Measurements from ENCODE around the gene ATP6V0A4.
"Not testable (repeated sequence)": the region's sequence is repeated elsewhere in the genome, so short reads cannot be mapped to it uniquely, and the experiment has no call there.

The ATP6V0A4 gene

DNA sequence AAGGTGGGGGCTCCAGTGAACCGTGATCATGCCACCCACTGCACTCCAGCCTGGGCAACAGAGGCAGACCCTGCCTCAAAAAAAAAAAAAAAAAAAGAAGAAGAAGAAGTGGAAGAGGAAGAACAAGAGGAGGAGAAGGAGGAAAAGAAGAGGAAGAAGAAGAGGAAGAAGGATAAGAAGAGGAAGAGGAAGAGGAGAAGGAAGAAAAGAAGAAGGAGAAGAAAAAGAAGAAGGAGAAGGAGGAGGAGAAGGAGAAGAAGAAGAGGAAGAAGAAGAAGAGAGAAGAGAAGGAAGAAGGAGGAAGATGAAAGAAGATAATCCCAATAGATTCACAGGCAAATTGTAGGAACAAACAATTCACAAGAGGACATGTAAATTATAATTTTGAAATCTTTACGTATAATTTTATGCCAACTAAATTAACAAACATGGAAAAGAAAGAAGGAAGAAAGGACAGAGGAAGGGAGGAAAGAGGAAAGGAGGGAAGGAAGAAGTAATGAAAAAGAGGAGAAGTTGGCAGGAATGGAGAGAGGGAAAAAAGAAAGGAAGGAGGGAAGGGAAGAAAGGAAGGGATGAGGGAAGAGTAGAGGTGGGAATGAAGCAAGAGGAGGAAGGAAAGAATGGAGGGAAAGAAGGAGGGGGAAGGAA, 100.3 kb downstream of the ATP6V0A4 start:
- DNase-seq: no peak

GRCh38 chr7:138695776-138696175, 102.2 kb downstream of the ATP6V0A4 start:
- DNase-seq: not testable (repeated sequence)

DNA sequence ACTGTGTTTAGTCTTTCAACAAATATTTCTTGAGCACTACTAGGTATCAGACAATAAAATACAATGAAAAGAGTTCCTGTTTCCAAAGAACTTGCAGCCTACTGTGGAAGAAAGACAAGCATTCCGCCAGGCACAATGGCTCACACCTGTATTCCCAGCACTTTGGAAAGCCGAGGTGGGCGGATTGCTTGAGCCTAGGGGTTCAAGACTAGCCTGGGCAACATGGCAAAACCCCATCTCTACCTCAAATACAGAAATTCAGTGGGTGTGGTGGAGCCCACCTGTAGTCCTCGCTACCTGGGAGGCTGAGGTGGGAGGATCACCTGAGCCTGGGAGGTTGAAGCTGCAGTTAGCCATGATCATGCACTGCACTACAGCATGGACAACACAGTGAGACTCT, 102.9 kb downstream of the ATP6V0A4 start:
- no peak for DNase-seq

- no peak for DNase-seq
Measured at GRCh38 chr7:138691178-138691577, 106.8 kb downstream of the ATP6V0A4 start.

DNA sequence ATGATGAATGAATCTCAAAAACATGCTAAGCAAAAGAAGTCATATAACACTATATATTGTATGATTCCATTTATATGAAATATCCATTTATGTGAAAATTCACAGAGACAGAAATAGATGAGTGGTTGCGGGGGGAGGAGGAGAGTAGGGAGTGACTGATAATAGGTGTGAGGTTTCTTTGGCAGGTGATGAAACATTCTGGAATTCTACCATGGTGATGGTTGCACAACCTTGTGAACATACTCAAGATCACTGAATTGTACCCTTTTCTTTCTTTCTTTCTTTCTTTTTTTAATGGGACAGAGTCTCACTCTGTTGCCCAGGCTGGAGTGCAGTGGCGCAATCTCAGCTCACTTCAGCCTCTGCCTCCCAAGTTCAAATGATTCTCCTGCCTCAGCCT, 107.5 kb downstream of the ATP6V0A4 start:
- no peak for DNase-seq

DNA sequence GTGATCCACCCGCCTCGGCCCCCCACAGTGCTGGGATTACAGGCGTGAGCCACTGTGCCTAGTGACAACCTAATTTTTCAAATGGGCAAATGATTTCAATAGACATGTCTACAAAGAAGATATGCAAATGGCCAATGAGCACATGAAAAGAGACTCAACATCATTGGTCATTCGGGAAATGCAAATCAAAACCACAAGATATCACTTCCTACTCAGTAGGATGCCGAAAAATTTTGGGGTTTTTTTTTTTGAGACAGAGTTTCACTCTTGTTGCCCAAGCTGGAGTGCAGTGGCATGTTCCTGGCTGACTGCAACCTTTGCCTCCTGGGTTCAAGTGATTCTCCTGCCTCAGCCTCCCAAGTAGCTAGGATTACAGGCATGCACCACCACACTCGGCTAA, 110.0 kb downstream of the ATP6V0A4 start:
- not testable (repeated sequence) for DNase-seq

- DNase-seq: no peak
Measured at GRCh38 chr7:138684340-138684739, 113.7 kb downstream of the ATP6V0A4 start.

- no peak for DNase-seq
Measured at GRCh38 chr7:138679793-138680192, 118.2 kb downstream of the ATP6V0A4 start.

DNA sequence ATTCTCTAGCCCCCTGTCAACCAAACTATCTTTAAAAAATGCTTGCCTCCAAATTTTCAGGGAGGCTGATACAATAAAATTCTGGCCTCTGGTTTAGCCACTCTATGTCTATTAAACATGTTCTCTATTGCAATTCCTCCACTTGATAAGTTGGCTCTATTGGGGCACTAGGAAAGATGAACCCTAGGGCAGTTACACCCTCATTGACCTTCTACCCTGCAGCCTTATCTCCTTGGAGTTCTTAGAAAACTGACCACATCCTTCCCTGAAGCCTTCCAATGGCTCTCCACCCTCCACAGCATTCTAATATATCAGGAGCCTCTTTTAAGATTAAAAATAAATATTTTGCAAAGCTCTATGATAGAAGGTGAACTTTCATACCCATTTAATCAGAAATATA, 127.4 kb downstream of the ATP6V0A4 start:
- no peak for DNase-seq

DNA sequence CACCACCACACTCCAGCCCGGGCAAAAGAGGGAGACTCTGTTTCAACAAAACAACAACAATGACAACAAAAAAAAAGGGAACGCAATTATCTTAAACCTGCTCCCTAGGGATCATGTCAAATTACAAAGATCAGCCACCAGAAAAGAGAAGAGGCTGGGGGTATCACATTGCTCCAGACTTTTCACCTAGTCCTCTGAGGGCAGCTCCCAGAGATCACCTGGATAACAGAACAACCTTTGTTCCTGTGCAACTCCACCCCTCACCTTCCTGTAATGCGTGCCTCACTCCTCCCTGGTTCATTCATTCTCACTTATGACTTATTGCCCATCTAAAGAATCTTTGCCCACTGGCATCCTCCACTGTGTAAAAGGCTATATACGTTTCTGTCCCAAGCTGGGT, 128.6 kb downstream of the ATP6V0A4 start:
- DNase-seq: no peak

DNA sequence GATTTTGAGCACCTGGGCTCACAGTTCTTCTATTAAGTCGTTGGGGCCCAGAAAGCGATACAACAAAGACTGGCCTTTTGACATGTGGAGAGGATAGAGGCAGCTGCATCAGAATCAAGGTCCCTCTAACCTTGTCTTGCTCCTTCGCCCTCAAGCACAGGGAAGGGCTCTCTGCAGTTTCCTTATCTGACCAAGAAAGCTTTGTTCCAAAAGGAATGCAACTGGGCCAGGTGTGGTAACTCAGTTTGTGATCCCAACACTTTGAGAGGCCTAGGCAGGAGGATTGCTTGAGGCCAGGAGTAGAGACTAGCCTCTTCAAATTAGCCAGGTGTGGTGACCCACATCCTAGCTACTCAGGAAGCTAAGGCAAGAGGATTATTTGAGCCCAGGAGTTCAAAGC, 129.1 kb downstream of the ATP6V0A4 start:
- DNase-seq: no peak

DNA sequence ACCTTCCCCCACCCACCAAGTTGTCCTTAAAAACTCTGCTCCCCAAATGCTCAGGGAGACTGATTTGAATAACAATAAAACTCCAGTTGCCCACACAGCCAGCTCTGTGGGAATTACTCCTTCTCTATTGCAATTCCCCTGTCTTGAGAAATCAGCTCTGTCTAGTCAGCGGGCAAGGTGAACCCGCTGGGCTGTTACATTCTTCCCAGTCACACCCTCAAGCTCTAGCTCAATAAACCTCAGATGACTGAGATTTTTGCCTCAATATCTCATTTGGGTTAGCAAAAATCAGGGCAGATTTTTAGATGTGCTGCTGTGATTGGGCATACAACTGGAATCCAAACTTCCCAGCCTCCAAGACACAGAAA, 129.8 kb downstream of the ATP6V0A4 start:
- no peak for DNase-seq

GRCh38 chr7:138667535-138668228, 130.3 kb downstream of the ATP6V0A4 start:
- DNase-seq: no peak

DNA sequence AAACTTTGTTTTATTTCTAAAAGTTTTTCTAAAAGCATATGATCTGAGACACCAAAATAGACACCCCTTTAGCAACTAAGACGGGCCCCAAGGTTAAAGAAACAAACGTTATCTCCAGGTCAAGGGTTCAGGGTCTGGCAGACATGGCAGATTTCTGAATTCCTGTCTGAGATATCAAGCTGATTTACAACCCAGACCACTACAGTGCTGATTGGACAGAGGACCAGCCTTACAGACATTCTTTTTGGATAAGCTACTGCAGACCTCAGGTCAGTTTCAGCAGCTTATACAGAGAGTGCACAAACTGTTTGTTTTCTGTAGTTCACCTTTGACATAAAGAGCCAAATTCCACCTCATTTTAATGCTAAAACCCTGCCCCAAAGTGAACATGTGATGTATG, 131.6 kb downstream of the ATP6V0A4 start:
- DNase-seq: no peak

- DNase-seq: no peak
Measured at GRCh38 chr7:138665669-138666140, 132.3 kb downstream of the ATP6V0A4 start.

- no peak for DNase-seq
Measured at GRCh38 chr7:138665249-138665648, 132.7 kb downstream of the ATP6V0A4 start.

DNA sequence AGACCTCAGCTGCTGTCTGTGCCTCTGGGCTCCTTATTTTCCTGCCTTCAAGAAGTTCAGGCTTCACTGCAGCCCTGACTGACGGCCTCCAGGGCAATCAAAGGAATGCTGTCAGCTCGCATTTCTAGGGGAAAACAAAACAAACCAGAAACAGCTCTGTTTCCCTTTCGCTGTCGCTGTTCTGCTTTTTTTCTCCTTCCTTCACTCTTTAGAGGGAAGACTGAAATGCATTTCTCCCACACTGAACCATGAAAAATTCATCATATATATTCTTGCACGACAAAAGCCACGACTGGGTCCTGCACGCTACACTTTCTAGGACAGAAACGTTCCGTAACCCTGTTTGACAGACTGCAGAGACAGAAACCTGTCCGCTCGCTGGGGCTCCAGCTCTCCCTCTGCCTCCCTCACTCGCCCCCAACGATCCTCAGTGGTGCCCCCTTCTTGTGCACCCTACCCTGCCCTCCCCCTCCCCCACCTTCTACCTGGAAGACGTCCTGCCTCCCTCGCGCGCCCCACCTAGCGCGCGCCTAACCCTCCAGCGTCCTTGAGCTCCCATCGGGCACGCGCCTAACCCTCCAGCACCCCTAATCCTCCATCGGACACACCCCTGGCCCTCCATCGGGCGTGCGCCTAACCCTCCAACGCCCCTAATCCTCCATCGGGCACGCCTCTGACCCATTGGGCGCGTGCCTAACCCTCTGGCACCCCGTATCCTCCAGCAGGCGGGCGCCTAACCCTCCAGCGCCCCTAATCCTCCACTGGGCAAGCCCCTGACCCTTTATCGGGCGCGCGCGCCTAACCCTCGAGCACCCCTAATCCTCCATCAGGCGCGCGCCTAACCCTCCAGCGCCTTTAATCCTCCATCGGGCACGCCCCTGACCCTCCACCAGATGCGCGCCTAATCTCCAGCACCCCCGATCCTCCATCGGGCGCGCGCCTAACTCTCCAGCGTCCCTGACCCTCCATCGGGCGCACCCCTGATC, 134.0 kb downstream of the ATP6V0A4 start:
- DNase-seq: no peak

- DNase-seq: no peak
Measured at GRCh38 chr7:138662991-138663320, 135.0 kb downstream of the ATP6V0A4 start.

- no peak for DNase-seq
Measured at GRCh38 chr7:138662076-138662990, 135.7 kb downstream of the ATP6V0A4 start.

DNA sequence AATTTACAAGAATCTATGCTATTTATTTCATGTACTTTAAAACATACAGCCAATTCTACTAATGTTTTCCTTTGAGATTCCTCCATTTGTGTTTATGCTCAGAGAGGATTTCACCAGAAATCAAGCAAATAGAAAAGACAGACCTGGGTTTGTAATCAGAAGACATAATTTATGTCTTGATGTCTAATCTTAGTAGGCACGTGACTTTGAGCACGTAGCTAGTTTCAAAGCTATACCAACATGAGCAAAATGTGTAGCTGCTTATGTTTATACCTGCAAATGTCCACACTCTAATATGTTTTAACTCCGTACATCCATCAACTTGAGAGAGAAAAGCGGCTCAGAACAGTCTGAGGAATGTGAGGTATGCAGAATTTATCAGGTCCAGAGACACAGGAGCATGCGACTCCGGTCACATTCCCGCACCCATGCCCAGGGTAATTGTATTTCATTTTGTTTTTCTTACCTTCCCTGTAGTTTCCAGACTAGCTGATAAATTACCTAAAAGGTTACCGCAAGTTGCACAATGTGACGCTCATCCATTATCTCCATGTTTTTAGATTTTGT, 136.8 kb downstream of the ATP6V0A4 start:
- no peak for DNase-seq

DNA sequence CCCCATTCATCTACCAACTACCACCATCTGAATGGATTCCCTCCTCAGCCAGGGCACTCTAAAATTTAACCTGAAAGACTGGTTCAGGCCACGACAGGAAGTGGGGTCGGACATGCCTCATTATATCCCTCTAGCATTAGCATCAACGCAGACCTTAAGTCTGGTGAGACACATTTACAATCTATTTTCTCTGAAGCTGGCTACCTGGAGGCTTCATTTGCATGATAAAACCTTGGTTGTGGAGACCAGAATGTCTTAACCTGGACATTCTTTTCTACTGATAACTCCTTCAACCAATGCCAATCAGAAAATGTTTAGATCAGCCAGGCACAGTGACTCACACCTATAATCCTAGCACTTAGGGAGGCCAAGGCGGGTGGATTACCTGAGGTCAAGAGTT, 139.1 kb downstream of the ATP6V0A4 start:
- DNase-seq: no peak

DNA sequence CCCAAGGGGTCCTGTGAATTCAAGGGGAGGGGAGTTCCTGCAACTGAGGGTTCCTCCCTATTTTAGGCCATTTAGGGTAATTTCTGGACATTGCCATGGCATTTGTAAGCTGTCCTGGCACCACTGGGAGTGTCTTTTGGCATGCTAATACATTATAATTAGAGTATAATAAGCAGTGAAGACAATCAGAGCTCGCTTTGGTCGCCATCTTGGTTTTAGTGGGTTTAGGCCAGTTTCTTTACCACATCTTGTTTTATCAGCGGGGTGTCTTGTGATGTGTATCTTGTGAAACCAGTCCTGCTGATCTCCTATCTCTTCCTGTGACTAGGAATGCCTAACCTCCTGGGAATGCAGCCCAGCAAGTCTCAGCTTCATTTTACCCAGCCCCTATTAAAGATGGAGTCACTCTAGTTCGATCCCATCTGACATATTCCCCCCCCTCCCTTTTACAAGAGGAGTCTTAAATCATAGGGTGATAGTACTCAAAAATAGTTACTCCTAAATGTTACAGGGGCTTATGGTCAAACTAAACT, 140.1 kb downstream of the ATP6V0A4 start:
- DNase-seq: no peak
